ENCODE measurements around the gene FANK1.
"Not testable (repeated sequence)": the region's sequence is repeated elsewhere in the genome, so short reads cannot be mapped to it uniquely, and the experiment has no call there.

Gene FANK1

DNA sequence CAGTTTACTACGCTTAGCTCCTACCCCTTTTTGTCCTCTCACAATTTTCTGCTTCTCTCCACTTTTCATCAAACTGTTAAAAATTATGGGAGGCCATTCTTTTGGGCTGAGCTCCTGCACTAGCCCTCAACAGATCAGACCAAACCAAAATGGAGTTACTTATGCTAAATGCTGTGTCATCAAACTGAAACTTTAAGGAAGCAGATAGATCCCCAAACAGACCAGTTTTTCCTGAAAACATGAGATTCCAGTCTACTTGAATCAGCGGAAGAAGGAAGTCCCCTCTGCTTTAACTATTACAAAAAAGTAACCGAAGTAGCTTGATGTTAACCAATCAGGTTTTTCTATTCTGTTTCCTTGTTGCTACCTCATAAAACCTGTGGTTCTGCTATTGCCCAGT is 20.6 kb downstream of the FANK1 start:
- H3K4me2 ChIP-seq (ENCODE audit: low read depth, low read length): no peak overlapping the region
- H3K27ac ChIP-seq (ENCODE audit: low read length): no peak overlapping the region
- no peak for DNase-seq
- no peaks in the 10 kb centered on the region for H3K36me3 ChIP-seq (replicated peaks; ENCODE audit: insufficient read depth, low read length)
- H3K9me3 ChIP-seq (replicated peaks; ENCODE audit: insufficient read depth, low read length): no peaks in the 10 kb centered on the region
- H3K9ac ChIP-seq (ENCODE audit: low read length): no peak overlapping the region
- H4K20me1 ChIP-seq (ENCODE audit: insufficient read depth, low read length): no peaks in the 10 kb centered on the region
- no peaks in the 10 kb centered on the region for H3K27me3 ChIP-seq (replicated peaks; ENCODE audit: insufficient read depth, low read length)
- H3F3A ChIP-seq (ENCODE audit: insufficient read depth, low read length): no peaks in the 10 kb centered on the region
- TF ChIP-seq EZH2phosphoT487 (IDR thresholded peaks at IDR 0.05; ENCODE audit: low read length) (no peak), EZH2 (optimal IDR thresholded peaks at IDR 0.05; ENCODE audit: low read depth, low read length) (no peak)
- TF ChIP-seq, protein P1, sequence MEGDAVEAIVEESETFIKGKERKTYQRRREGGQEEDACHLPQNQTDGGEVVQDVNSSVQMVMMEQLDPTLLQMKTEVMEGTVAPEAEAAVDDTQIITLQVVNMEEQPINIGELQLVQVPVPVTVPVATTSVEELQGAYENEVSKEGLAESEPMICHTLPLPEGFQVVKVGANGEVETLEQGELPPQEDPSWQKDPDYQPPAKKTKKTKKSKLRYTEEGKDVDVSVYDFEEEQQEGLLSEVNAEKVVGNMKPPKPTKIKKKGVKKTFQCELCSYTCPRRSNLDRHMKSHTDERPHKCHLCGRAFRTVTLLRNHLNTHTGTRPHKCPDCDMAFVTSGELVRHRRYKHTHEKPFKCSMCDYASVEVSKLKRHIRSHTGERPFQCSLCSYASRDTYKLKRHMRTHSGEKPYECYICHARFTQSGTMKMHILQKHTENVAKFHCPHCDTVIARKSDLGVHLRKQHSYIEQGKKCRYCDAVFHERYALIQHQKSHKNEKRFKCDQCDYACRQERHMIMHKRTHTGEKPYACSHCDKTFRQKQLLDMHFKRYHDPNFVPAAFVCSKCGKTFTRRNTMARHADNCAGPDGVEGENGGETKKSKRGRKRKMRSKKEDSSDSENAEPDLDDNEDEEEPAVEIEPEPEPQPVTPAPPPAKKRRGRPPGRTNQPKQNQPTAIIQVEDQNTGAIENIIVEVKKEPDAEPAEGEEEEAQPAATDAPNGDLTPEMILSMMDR (IDR thresholded peaks at IDR 0.05; ENCODE audit: low read length): no peak
- no peaks in the 10 kb centered on the region for H3K4me1 ChIP-seq (ENCODE audit: low read length)
- H3K9me2 ChIP-seq (replicated peaks; ENCODE audit: insufficient read depth, low read length): no peaks in the 10 kb centered on the region
- no peak overlapping the region for H2AFZ ChIP-seq (ENCODE audit: low read length)
- H3K79me2 ChIP-seq (ENCODE audit: low read length): no peaks in the 10 kb centered on the region
- H3K4me3 ChIP-seq (ENCODE audit: low read length): no peak overlapping the region

DNA sequence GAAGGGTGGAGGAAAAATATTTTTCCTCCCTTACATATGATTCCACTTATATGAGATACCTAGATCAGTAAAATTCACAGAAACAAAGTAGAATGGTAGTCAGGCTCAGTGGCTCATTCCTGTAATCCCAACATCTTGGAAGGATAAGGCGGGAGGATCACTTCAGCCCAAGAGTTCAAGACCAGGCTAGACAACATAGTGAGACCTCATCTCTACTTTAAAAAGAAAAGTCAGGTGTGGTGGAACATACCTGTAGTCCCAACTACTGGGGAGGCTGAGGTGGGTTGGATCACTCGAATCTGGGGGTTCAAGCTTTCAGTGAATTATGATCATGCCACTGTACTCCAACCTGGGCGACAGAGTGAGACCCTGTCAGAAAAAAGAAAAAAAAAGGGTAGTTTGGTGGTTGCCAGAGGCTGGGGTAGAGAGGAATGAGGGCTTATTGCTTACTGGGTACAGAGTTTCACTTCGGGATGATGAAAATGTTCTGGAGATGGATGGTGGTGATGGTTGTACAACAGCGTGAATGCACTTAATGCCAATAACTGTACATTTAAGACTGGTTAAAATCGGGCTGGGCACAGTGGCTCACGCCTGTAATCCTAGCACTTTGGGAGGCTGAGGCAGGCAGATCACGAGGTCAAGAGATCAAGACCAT is 21.5 kb downstream of the FANK1 start:
- H3K9me2 ChIP-seq (replicated peaks; ENCODE audit: insufficient read depth, low read length); H3K4me3 ChIP-seq (ENCODE audit: low read length); H3F3A ChIP-seq (ENCODE audit: insufficient read depth, low read length); H3K27me3 ChIP-seq (replicated peaks; ENCODE audit: insufficient read depth, low read length); H3K4me1 ChIP-seq (ENCODE audit: low read length); H3K36me3 ChIP-seq (replicated peaks; ENCODE audit: insufficient read depth, low read length); H3K79me2 ChIP-seq (ENCODE audit: low read length); H2AFZ ChIP-seq (ENCODE audit: low read length); DNase-seq; H3K9me3 ChIP-seq (replicated peaks; ENCODE audit: insufficient read depth, low read length); H3K4me2 ChIP-seq (ENCODE audit: low read depth, low read length); H3K27ac ChIP-seq (ENCODE audit: low read length); H4K20me1 ChIP-seq (ENCODE audit: insufficient read depth, low read length); H3K9ac ChIP-seq (ENCODE audit: low read length): not testable (repeated sequence)

DNA sequence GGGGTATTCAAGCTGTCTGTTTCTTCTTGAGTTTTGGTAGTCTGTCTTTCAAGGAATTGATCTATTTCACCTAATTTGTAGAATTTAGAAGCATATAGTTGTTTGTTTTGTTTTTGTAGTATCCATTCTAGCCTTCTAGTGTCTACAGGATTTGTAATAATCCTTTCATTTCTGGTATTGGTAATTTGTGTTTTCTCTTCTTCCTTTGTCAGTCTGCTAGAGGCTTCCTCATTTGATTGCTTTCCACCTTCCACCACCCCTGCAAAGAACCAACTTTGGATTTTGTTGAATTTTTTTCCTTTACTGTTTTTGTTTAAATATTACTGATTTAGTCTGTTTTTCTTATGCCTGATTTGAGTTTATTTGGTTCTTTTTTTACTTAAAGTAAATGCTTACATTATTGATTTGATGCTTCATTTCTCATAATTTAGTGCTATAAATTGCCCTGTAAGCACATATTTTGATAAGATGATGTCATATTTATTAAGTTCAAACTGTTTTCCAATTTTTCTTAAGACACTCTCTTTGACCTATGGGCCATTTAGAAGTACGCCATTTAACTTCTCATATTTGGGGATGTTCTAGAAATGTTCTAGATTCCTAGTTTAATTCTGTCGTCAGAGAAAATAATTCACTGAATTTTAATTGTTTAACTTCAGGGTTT is 25.4 kb downstream of the FANK1 start:
- not testable (repeated sequence) for H2AFZ ChIP-seq (ENCODE audit: low read length); H3K4me3 ChIP-seq (ENCODE audit: low read length); H3K79me2 ChIP-seq (ENCODE audit: low read length); H3K4me2 ChIP-seq (ENCODE audit: low read depth, low read length); H3K27me3 ChIP-seq (replicated peaks; ENCODE audit: insufficient read depth, low read length); H3K36me3 ChIP-seq (replicated peaks; ENCODE audit: insufficient read depth, low read length); H3K27ac ChIP-seq (ENCODE audit: low read length); H3K4me1 ChIP-seq (ENCODE audit: low read length); H3K9me2 ChIP-seq (replicated peaks; ENCODE audit: insufficient read depth, low read length); H3K9me3 ChIP-seq (replicated peaks; ENCODE audit: insufficient read depth, low read length); H4K20me1 ChIP-seq (ENCODE audit: insufficient read depth, low read length); H3F3A ChIP-seq (ENCODE audit: insufficient read depth, low read length); DNase-seq; H3K9ac ChIP-seq (ENCODE audit: low read length)

DNA sequence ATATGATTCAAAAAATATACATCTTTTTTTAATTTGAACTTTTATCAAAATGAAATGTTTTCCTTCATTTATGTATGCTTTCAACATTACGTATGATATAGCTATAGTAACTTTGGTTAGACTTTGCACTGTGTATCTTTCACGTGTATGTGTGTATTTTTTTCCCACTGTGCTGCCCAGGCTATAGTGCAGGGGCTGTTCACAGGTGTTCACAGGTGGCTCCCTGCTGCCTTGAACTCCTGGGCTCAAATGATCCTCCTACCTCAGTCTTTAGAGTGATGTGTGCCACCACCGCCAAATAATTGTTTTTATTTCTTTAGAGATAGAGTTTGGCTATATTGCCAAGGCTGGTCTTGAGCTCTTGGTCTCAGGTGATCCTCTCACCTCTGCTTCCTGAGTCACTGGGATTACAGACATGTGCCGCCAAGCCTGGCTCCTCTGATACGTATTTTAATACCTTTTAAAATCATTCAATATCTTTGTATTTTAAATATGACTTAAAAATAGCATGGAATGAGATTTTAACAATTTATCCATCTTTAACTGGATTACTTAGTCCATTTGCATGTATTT is 29.0 kb downstream of the FANK1 start:
- no peak overlapping the region for H3K4me3 ChIP-seq (ENCODE audit: low read length)
- H3K27me3 ChIP-seq (replicated peaks; ENCODE audit: insufficient read depth, low read length): no peaks in the 10 kb centered on the region
- no peak overlapping the region for H2AFZ ChIP-seq (ENCODE audit: low read length)
- DNase-seq: no peak
- H3K9ac ChIP-seq (ENCODE audit: low read length): no peak overlapping the region
- no peak for TF ChIP-seq EZH2 (optimal IDR thresholded peaks at IDR 0.05; ENCODE audit: low read depth, low read length)
- no peak for TF ChIP-seq EZH2phosphoT487 (IDR thresholded peaks at IDR 0.05; ENCODE audit: low read length)
- TF ChIP-seq, protein P1 (IDR thresholded peaks at IDR 0.05; ENCODE audit: low read length): no peak
- no peaks in the 10 kb centered on the region for H3K9me3 ChIP-seq (replicated peaks; ENCODE audit: insufficient read depth, low read length)
- no peaks in the 10 kb centered on the region for H4K20me1 ChIP-seq (ENCODE audit: insufficient read depth, low read length)
- H3K27ac ChIP-seq (ENCODE audit: low read length): no peak overlapping the region
- H3K4me2 ChIP-seq (ENCODE audit: low read depth, low read length): no peak overlapping the region
- H3K36me3 ChIP-seq (replicated peaks; ENCODE audit: insufficient read depth, low read length): no peaks in the 10 kb centered on the region
- no peaks in the 10 kb centered on the region for H3F3A ChIP-seq (ENCODE audit: insufficient read depth, low read length)
- no peaks in the 10 kb centered on the region for H3K79me2 ChIP-seq (ENCODE audit: low read length)
- no peaks in the 10 kb centered on the region for H3K4me1 ChIP-seq (ENCODE audit: low read length)
- no peaks in the 10 kb centered on the region for H3K9me2 ChIP-seq (replicated peaks; ENCODE audit: insufficient read depth, low read length)

Measured in MM.1S (cell line).